ENCODE results near the gene RAB9A. TPM values are rescaled to one million over a fixed set of nuclear protein-coding genes. Genes with fewer than 3 reads are reported as not detected.

Gene RAB9A
- 10 to 100 TPM; 37.0 to 49.8 (median 45.1) TPM for total RNA-seq

GRCh38 chrX:13688958-13689740 lies at the start of gene RAB9A:
TSS of gene RAB9A (plus strand) at chrX:13689128. CDS start at chrX:13708747, 19,619 bp downstream.
- no peak for TF ChIP-seq CTCF (IDR thresholded peaks at IDR 0.05; ENCODE audit: low read depth)

GRCh38 chrX:13645464-13646153 lies 43.3 kb upstream of the RAB9A start:
- TF ChIP-seq CTCF (IDR thresholded peaks at IDR 0.05; ENCODE audit: low read depth): no peak

GRCh38 chrX:13646154-13646549 lies 42.8 kb upstream of the RAB9A start:
- no peak for TF ChIP-seq CTCF (IDR thresholded peaks at IDR 0.05; ENCODE audit: low read depth)

- TF ChIP-seq CTCF (IDR thresholded peaks at IDR 0.05; ENCODE audit: low read depth): no peak
Observed at GRCh38 chrX:13647709-13648212, 41.2 kb upstream of the RAB9A start.

GRCh38 chrX:13649838-13650237 lies 39.1 kb upstream of the RAB9A start:
- no peak for TF ChIP-seq CTCF (IDR thresholded peaks at IDR 0.05; ENCODE audit: low read depth)

- no peak for TF ChIP-seq CTCF (IDR thresholded peaks at IDR 0.05; ENCODE audit: low read depth)
Observed at GRCh38 chrX:13650318-13650717, 38.6 kb upstream of the RAB9A start.

GRCh38 chrX:13651150-13651549 lies 37.8 kb upstream of the RAB9A start:
- no peak for TF ChIP-seq CTCF (IDR thresholded peaks at IDR 0.05; ENCODE audit: low read depth)

Data from subcutaneous adipose tissue (tissue), 4 donors.